Mesendoderm (in vitro differentiated cells): Measurements from ENCODE around the gene PLET1. TPM values are rescaled to one million over a fixed set of nuclear protein-coding genes. Genes with fewer than 3 reads are reported as not detected.

Experiments used
- DNase-seq: peaks from one replicate; pipeline ENCODE4 v3.0.0; 2013
- H2AK5ac ChIP-seq: 2 replicates; pipeline ENCODE4 v1.6.1; 2013; ENCODE audit warnings: low read length, inconsistent platforms
- H2BK120ac ChIP-seq: 2 replicates; pipeline ENCODE4 v1.6.1; 2013; ENCODE audit warnings: low read depth, mild to moderate bottlenecking, low read length, moderate library complexity, mixed read lengths
- H2BK15ac ChIP-seq: replicated peaks from 2 replicates; pipeline ENCODE4 v1.6.1; 2013; ENCODE audit warnings: low read depth, mild to moderate bottlenecking, moderate library complexity
- H2BK5ac ChIP-seq: 2 replicates; pipeline ENCODE4 v1.6.1; 2013; ENCODE audit warnings: low read length, inconsistent platforms
- H3K18ac ChIP-seq: 2 replicates; pipeline ENCODE4 v1.6.1; 2013; ENCODE audit warnings: mild to moderate bottlenecking, low read length, mixed read lengths
- H3K23ac ChIP-seq: one replicate; pipeline ENCODE4 v1.6.1; 2013; ENCODE audit warnings: low read length
- H3K27ac ChIP-seq: 2 replicates; pipeline ENCODE4 v1.5.1; 2013; ENCODE audit warnings: low read depth, mild to moderate bottlenecking, inconsistent platforms, low read length, moderate library complexity
- H3K27me3 ChIP-seq: 2 replicates; pipeline ENCODE4 v1.6.1; 2013; ENCODE audit warnings: low read length, control low read depth, mild to moderate bottlenecking, inconsistent platforms; ENCODE audit not compliant: insufficient read depth, poor library complexity
- H3K36me3 ChIP-seq: 2 replicates; pipeline ENCODE4 v1.6.1; 2013; ENCODE audit warnings: low read length, inconsistent platforms; ENCODE audit not compliant: control insufficient read depth, insufficient read depth
- H3K4ac ChIP-seq: one replicate; pipeline ENCODE4 v1.6.1; 2013; ENCODE audit warnings: low read depth, mild to moderate bottlenecking, low read length, moderate library complexity
- H3K4me1 ChIP-seq: 2 replicates; pipeline ENCODE4 v1.6.1; 2013; ENCODE audit warnings: low read depth, low read length, inconsistent platforms; ENCODE audit not compliant: control insufficient read depth
- H3K4me2 ChIP-seq: 2 replicates; pipeline ENCODE4 v1.6.1; 2013; ENCODE audit warnings: low read length
- H3K4me3 ChIP-seq: 2 replicates; pipeline ENCODE4 v1.5.1; 2013; ENCODE audit warnings: mild to moderate bottlenecking, low read length
- H3K56ac ChIP-seq: one replicate; pipeline ENCODE4 v1.6.1; 2013; ENCODE audit warnings: low read length
- H3K79me1 ChIP-seq: 2 replicates; pipeline ENCODE4 v1.6.1; 2013; ENCODE audit warnings: low read length, inconsistent platforms
- H3K79me2 ChIP-seq: 2 replicates; pipeline ENCODE4 v1.6.1; 2013; ENCODE audit warnings: mild to moderate bottlenecking, low read length; ENCODE audit not compliant: control insufficient read depth, insufficient read depth
- H3K9ac ChIP-seq: 2 replicates; pipeline ENCODE4 v1.6.1; 2013; ENCODE audit warnings: low read length, inconsistent platforms
- H4K5ac ChIP-seq: one replicate; pipeline ENCODE4 v1.6.1; 2013; ENCODE audit warnings: low read length
- H4K8ac ChIP-seq: one replicate; pipeline ENCODE4 v1.6.1; 2013; ENCODE audit warnings: low read depth, mild to moderate bottlenecking, control low read depth, low read length, moderate library complexity
- WGBS: extraction: QIAGEN DNeasy Blood & Tissue Kit; methylation state at CpG from one replicate; pipeline ENCODE4 v1.1.7; 2013; ENCODE audit warnings: low lambda C conversion rate, missing lambda C conversion rate; ENCODE audit not compliant: insufficient coverage; ENCODE audit errors: extremely low coverage; 5-methylcytosine and 5-hydroxymethylcytosine counted together
- polyA plus RNA-seq, 2 experiments: library from polyadenylated mRNA; stranded (reverse); fragments of 200-250 nt; gene quantifications; one replicate each; pipeline ENCODE4 v1.2.3, GENCODE V29; 2013

The PLET1 gene
- not detected for polyA plus RNA-seq (2013, experiment 1 of 2)
- not detected for polyA plus RNA-seq (2013, experiment 2 of 2)

GRCh38 chr11:112260490-112260889 is at the start of gene PLET1:
TSS of gene PLET1 (minus strand) at chr11:112260860. CDS start at chr11:112260589, 271 bp downstream.
- no peaks in the 10 kb centered on the region for H3K4me1 ChIP-seq
- H3K79me1 ChIP-seq, result no peaks in the 10 kb centered on the region
- H2BK120ac ChIP-seq, result no peak within 1 kb of the TSS
- H4K8ac ChIP-seq, result no peak within 1 kb of the TSS
- H4K5ac ChIP-seq, result no peak within 1 kb of the TSS
- H2BK5ac ChIP-seq, result no peak within 1 kb of the TSS
- H3K27me3 ChIP-seq, result no peaks in the 10 kb centered on the region
- H3K4ac ChIP-seq, result no peak within 1 kb of the TSS
- H3K9ac ChIP-seq, result no peak within 1 kb of the TSS
- WGBS, result no CpG with 5 or more reads among the region's 2 CpGs
- H3K23ac ChIP-seq, result no peak within 1 kb of the TSS
- no peaks in the 10 kb centered on the region for H3K79me2 ChIP-seq
- no peak within 1 kb of the TSS for H3K27ac ChIP-seq
- H3K4me3 ChIP-seq, result no peak within 1 kb of the TSS
- DNase-seq, result no peak
- no peaks in the 10 kb centered on the region for H3K36me3 ChIP-seq
- H3K4me2 ChIP-seq, result no peak within 1 kb of the TSS
- H3K18ac ChIP-seq, result no peak within 1 kb of the TSS
- no peak within 1 kb of the TSS for H2AK5ac ChIP-seq
- H2BK15ac ChIP-seq, result no peak within 1 kb of the TSS
- no peak within 1 kb of the TSS for H3K56ac ChIP-seq

- H3K56ac ChIP-seq, result no peak overlapping the region
- H2BK120ac ChIP-seq, result no peak overlapping the region
- no peak overlapping the region for H3K23ac ChIP-seq
- no peak overlapping the region for H4K5ac ChIP-seq
- no peak overlapping the region for H2BK15ac ChIP-seq
- H3K4ac ChIP-seq, result no peak overlapping the region
- no peaks in the 10 kb centered on the region for H3K79me1 ChIP-seq
- DNase-seq, result no peak
- no peak overlapping the region for H3K4me2 ChIP-seq
- H3K36me3 ChIP-seq, result no peaks in the 10 kb centered on the region
- H3K4me1 ChIP-seq, result no peaks in the 10 kb centered on the region
- H3K27ac ChIP-seq, result no peak overlapping the region
- no peak overlapping the region for H2AK5ac ChIP-seq
- H4K8ac ChIP-seq, result no peak overlapping the region
- H2BK5ac ChIP-seq, result no peak overlapping the region
- no peak overlapping the region for H3K9ac ChIP-seq
- WGBS, result no CpG with 5 or more reads among the region's 2 CpGs
- no peaks in the 10 kb centered on the region for H3K79me2 ChIP-seq
- H3K27me3 ChIP-seq, result no peaks in the 10 kb centered on the region
- H3K18ac ChIP-seq, result no peak overlapping the region
- H3K4me3 ChIP-seq, result no peak overlapping the region
Observed at GRCh38 chr11:112310419-112310818, 49.8 kb upstream of the PLET1 start.

GRCh38 chr11:112308651-112309050 is 48.0 kb upstream of the PLET1 start:
- no peak overlapping the region for H2BK120ac ChIP-seq
- H3K4me1 ChIP-seq, result no peaks in the 10 kb centered on the region
- no peak overlapping the region for H3K56ac ChIP-seq
- H4K5ac ChIP-seq, result no peak overlapping the region
- H3K79me2 ChIP-seq, result no peaks in the 10 kb centered on the region
- H3K4me2 ChIP-seq, result no peak overlapping the region
- no peak overlapping the region for H3K4me3 ChIP-seq
- no CpG with 5 or more reads among the region's 2 CpGs for WGBS
- no peak for DNase-seq
- no peak overlapping the region for H3K4ac ChIP-seq
- H4K8ac ChIP-seq, result no peak overlapping the region
- H3K36me3 ChIP-seq, result no peaks in the 10 kb centered on the region
- H3K27me3 ChIP-seq, result no peaks in the 10 kb centered on the region
- H3K18ac ChIP-seq, result no peak overlapping the region
- H2AK5ac ChIP-seq, result no peak overlapping the region
- no peaks in the 10 kb centered on the region for H3K79me1 ChIP-seq
- no peak overlapping the region for H2BK5ac ChIP-seq
- no peak overlapping the region for H3K9ac ChIP-seq
- no peak overlapping the region for H2BK15ac ChIP-seq
- no peak overlapping the region for H3K23ac ChIP-seq
- H3K27ac ChIP-seq, result no peak overlapping the region

GRCh38 chr11:112307616-112308015 is 47.0 kb upstream of the PLET1 start:
- Histone ChIP-seq H3K36me3 (no peaks in the 10 kb centered on the region), H2BK120ac (no peak overlapping the region)

GRCh38 chr11:112306230-112306629 is 45.6 kb upstream of the PLET1 start:
- Histone ChIP-seq H3K9ac (no peak overlapping the region), H3K27ac (no peak overlapping the region), H3K36me3 (no peaks in the 10 kb centered on the region), H3K23ac (no peak overlapping the region), H3K56ac (no peak overlapping the region), H4K8ac (no peak overlapping the region), H3K79me1 (no peaks in the 10 kb centered on the region), H3K4ac (no peak overlapping the region), H3K79me2 (no peaks in the 10 kb centered on the region), H3K4me1 (no peaks in the 10 kb centered on the region), H4K5ac (no peak overlapping the region), H2BK120ac (no peak overlapping the region), H3K4me2 (no peak overlapping the region), H3K18ac (no peak overlapping the region), H2BK15ac (no peak overlapping the region), H2BK5ac (no peak overlapping the region), H3K27me3 (no peaks in the 10 kb centered on the region), H2AK5ac (no peak overlapping the region), H3K4me3 (no peak overlapping the region)
- WGBS, result no CpG with 5 or more reads among the region's 1 CpG
- no peak for DNase-seq

More at GRCh38 chr11:112307616-112308015, 47.0 kb upstream of the PLET1 start:
- H3K27me3 ChIP-seq, result no peaks in the 10 kb centered on the region
- no peak overlapping the region for H3K4ac ChIP-seq
- H3K79me2 ChIP-seq, result no peaks in the 10 kb centered on the region
- H3K4me2 ChIP-seq, result no peak overlapping the region
- H3K27ac ChIP-seq, result no peak overlapping the region
- no peak overlapping the region for H2BK5ac ChIP-seq
- H4K5ac ChIP-seq, result no peak overlapping the region
- no peak overlapping the region for H3K4me3 ChIP-seq
- no peak overlapping the region for H3K9ac ChIP-seq
- no peak overlapping the region for H4K8ac ChIP-seq
- H2AK5ac ChIP-seq, result no peak overlapping the region
- H3K56ac ChIP-seq, result no peak overlapping the region
- no peak overlapping the region for H2BK15ac ChIP-seq
- H3K18ac ChIP-seq, result no peak overlapping the region
- no peaks in the 10 kb centered on the region for H3K4me1 ChIP-seq
- no peaks in the 10 kb centered on the region for H3K79me1 ChIP-seq
- H3K23ac ChIP-seq, result no peak overlapping the region
- DNase-seq, result no peak

- Histone ChIP-seq H3K4me3 (no peak overlapping the region), H3K79me1 (no peaks in the 10 kb centered on the region), H3K4me1 (no peaks in the 10 kb centered on the region), H2BK15ac (no peak overlapping the region), H3K27ac (no peak overlapping the region), H3K23ac (no peak overlapping the region), H3K36me3 (no peaks in the 10 kb centered on the region), H3K4me2 (no peak overlapping the region), H2BK5ac (no peak overlapping the region), H3K56ac (no peak overlapping the region), H3K27me3 (no peaks in the 10 kb centered on the region), H3K79me2 (no peaks in the 10 kb centered on the region), H4K5ac (no peak overlapping the region), H4K8ac (no peak overlapping the region), H2BK120ac (no peak overlapping the region), H3K9ac (no peak overlapping the region), H3K4ac (no peak overlapping the region), H3K18ac (no peak overlapping the region), H2AK5ac (no peak overlapping the region)
- DNase-seq, result no peak
- no CpG with 5 or more reads among the region's 1 CpG for WGBS
Observed at GRCh38 chr11:112304914-112305313, 44.3 kb upstream of the PLET1 start.
